Stimulated activated CD4-positive, alpha-beta T cell treated with anti-CD3 and anti-CD28 coated beads, Interleukin-1b, Interleukin-23, amount 100 ng/mL, for 1 hour (primary cell): ENCODE data around the gene CAMK2B.
"Not testable (repeated sequence)": the region's sequence is repeated elsewhere in the genome, so short reads cannot be mapped to it uniquely, and the experiment has no call there.

Experiments used
- DNase-seq, 2 donors: peaks; one replicate each; pipeline ENCODE4 v3.0.0-alpha.2; 2020; ENCODE audit warnings: low read depth in 2 of 2

Gene CAMK2B

DNA sequence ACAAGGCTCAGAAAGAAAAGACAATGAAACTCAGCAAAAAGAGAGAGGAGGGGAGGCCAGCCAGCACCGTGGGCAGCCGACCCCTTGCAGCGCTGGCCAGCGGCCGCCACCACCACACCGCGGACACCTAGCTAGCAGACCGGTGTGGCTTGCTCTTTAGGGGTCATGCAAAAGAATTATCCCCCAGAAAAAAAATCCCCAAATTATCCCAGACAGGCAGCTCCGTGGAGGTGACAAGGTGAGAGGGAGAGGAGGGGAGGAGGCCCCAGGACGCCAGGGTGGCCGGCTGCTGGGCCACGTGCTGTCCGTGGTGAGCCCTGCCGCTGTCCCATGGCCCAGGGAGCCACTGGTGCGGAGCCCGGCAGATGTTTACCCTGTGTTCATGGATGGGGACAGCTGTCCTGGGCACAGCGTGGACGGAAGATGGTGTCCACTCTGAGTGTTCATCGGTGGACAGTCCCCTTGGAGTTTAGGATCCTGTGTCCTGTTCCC is 108.1 kb downstream of the CAMK2B start:
- no peak for DNase-seq

DNA sequence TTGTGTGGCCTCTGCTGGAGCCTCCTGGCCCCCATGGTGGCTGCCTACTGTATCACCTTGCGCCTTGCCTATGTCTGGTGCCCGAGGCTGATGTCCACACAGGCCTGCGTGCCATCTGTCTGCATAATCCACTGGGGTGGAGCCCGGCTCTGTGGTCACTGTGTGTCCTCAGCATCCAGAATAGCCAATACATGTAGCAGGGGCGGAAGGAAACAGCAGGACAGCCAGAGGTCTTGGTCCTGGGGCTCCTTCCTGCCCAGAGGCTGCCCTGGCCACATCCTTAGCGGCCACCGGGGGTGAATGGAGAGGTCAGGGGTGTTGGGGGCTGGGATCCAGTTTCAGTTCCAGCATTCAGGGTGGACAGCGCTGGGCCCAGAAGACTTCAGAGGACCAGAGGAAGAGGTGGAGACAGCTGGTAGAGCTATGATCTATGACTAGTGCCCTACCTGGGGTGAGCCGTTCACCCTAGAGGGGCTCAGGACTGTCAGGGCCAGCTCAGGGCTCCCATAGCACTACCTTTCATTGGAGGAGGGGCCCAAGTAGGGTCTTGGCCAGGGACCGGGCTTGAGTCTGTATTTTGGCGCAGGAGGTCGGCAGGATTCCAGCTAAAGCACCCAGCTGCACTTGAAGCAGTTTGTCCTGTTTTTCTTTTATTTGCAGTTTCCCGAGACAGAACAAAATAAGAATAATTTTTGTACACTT is 108.7 kb downstream of the CAMK2B start:
- no peak for DNase-seq

DNA sequence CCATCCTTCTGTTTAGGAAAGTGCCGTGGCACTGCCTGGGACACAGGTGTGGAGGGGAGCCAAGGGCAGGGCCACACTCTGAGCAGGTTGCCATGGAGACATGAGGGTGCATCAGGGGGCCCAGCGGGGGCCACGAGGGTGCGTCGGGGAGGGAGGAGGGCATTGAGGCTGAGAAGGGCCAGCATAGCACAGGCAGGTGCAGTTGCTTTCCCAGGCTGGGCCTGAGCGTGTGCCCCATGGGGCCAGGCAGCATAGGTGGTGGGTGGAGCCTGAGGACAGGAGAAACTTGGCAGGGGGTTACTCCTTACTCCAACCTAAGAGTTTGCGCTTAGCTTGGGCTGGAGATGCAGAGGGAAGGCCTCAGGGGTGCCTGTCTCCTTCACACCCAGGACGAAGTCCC is 109.4 kb downstream of the CAMK2B start:
- no peak for DNase-seq

DNA sequence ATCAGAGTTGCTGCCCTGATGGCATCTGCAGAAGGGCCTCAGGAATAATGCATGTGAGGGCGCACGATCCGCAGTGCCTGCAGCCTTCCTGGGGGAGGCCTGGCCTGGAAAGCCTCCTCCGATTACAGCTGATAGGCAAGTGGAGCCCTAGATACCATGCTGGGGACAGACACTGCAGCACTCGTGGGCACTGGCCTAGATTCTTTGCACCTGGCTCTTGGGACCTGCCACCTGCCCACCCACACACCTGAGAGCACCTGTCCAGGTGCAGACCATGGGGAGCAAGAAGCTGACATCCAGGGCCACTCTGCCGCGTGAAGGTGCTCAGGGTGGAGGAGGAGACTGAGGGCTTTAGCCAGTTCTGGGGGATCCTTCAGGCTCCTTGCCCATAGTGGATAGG is 109.9 kb downstream of the CAMK2B start:
- no peak for DNase-seq

DNA sequence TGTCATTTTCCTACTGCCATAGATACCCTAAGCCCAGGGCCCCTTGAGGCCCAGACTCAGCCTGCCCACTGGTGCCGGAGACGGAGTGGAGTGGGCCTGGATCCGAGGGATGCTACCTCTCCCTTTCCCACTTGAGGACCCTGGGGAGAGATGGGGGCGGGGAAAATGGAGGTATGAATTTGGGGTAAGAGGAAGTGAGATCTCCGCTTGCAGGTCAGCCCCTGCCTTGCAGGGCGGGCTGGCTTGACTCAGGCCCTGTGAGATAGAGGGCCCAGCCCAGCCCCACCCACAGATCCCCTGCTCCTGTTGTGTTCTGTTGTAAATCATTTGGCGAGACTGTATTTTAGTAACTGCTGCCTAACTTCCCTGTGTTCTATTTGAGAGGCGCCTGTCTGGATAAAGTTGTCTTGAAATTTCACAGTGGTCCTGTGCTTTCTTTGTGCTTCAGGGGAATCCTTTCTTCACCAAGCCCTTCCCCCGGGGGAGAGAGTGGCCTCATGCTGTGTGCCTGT is 111.5 kb downstream of the CAMK2B start:
- no peak for DNase-seq

DNA sequence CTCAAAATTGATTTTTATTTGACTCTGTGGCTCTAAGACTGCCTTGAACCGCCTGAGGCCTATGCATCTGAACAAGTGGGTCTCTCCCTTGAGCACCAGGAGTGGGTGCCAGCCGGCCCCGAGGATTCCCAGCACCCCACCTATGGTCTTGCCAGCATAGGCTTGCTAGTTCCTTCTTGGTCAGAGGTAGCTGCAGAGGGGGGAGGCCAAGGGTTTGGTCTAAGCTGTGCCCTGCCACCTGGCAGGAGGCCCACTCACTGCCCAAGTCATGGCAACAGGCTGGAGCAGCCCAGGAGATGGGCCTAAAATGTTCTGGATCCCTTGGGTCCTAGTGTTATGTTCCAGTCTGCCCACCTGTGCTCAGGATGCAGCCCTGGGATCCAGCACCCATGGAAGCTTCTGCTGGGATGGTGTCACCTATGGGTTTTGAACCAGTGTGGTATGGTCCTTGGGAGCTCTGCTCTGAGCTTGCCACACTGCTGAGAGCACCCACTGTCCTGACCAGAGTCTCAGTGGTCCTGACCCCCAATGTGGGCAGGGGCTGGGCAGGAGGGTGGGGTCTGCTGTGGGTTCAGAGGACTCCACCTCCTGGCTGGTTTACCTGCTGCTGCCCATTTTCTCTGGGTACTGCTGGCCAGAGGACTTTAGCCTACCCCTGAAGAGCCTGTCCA is 112.1 kb downstream of the CAMK2B start:
- DNase-seq, result no peak

DNA sequence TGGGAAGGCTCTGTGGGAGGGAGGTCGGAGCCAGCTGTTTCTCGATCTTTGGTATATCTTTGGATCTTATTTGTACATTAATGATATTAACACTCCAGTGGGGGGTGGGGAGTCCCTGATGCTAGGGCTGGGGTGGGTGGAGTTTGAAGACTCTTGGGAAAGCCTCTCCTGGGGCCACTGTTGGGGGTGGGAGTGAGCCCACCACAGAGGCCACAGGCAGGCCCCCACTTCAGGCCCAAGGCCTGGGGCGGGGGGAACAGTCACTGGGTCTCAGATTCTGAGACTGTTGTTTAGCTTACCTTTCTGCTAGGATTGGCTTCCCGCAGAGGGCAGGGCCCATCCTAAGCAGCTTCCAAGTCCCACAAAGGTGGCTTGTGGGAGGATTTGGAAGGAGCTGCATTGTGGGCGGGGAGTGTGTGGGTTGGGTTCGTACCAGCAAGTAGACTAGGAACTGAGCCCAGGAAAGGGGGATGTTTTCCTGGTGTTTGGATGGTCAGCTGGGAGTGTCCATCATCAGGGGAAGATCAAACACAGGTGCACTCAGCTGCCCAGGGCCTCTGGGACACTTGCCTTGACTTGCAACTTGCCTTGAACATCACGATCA is 112.7 kb downstream of the CAMK2B start:
- no peak for DNase-seq

DNA sequence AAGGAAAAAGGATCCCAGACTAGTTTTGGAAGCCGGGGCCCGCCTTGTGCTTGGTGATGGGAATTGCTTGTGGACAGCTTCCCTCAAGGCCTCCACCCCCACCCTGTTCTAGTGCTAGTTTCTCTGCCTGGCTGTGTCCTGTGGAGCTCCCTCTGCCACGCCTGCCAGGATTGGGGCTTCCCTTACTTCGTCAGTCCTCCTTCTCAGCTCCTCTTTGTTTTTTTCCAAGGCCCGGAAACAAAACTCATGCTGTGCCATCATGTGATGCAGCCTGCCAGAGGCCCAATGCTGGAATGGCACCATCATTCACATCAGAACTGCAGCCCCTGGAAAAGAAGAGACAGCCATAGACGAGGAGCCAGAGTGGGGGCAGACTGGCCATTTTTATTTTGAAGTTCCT is 113.4 kb downstream of the CAMK2B start:
- no peak for DNase-seq

DNA sequence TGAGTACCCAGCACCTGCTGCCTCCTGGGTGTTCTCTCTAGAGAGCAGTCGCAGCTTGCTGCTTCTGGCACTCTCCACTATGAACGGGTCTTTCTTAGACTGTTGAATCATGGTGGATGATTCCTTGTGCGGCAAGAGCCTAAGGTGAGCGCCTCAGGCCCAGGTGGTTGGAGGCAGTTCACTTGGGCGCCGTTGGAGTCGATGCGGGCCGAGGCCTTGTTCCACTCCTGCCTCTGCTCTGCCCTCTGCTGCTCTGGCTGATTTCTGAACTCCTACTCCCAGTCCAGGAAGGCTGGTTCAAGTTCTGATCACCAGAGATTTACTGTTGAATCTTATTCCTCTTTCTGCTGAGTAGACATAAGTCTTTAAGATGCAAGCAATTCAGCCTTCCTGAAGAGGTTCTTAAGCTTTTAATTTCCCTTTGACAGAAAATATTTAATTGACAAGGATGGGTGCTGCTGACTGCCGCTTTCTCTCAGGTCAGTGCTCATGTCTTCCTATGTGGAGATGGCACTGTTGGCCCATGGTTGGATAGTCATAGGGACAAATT is 114.2 kb downstream of the CAMK2B start:
- no peak for DNase-seq

DNA sequence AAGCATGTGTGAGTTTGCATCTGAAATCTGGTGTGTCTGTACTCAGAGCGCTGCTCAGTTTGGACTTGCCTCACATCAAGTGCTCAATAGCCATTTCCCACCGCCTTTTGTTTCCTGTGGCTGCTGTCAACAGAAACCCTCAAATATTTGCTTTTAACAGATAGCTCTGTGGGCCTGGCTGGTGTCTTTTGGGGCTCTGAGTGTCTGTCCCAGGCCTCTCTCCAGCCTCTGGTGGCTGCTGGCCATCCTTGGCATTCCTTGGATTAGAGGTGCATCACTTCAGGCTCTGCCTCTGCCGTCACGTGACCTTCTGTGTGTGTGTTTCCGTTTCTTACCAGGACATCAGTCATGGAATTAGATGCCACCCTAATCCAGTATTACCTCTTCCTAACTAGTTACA is 115.3 kb downstream of the CAMK2B start:
- no peak for DNase-seq

DNA sequence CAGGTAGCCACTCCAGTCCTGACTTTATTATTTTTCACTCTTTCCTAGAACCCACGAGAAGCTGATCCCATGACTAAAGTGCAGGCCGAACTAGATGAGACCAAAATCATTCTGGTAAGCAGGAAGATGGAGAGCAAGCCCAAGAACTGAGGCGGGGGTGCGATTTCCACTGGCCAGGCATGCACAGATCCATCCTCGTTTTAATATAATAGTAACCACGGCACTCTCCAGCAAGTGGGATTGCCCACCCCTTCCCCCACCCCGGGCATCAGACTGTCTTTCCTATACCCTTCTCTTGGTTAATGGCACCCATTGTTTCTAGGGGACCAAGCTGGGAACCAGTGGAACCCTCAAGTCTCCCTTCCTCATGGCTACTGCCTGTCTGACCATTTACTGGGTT is 117.3 kb downstream of the CAMK2B start:
- DNase-seq, result no peak

DNA sequence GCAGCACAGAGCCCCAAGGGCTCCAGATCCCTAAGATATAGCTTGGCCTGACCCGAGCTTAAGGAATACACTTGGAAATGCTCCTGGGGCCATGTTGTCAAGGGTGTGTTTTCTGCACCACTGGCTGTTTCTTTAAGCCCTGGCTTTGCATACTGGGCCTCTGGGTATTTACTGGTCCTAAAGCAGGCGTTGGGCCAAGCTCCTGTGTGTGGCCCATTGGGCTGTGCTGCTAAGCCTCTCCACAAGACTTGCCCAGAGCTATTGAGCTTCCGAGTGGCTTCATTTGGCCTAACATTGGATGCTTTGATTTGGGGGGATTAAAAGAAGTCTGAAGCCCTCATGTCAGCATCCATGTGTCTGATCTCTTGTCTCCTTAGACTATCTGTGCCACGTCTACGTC is 119.4 kb downstream of the CAMK2B start:
- no peak for DNase-seq

DNA sequence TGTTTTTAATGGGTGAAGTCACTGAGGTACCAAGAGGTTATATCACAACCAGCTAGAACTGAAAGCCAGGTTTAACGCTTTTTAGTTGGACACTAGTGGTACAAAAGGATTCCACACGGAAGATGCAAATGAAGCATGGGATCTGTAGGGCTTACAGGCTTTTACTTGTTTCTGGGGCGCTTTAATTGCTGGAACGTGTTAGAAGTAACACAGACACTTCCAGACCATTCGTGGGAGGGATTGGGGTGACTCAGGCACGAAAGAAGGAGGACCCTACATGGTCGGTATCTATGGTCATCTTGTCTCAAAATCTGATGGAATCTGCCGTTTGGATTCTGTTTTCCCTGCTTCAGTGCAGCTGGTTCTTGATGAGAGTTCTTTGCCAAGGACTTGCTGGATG is 123.6 kb downstream of the CAMK2B start:
- DNase-seq, result no peak

DNA sequence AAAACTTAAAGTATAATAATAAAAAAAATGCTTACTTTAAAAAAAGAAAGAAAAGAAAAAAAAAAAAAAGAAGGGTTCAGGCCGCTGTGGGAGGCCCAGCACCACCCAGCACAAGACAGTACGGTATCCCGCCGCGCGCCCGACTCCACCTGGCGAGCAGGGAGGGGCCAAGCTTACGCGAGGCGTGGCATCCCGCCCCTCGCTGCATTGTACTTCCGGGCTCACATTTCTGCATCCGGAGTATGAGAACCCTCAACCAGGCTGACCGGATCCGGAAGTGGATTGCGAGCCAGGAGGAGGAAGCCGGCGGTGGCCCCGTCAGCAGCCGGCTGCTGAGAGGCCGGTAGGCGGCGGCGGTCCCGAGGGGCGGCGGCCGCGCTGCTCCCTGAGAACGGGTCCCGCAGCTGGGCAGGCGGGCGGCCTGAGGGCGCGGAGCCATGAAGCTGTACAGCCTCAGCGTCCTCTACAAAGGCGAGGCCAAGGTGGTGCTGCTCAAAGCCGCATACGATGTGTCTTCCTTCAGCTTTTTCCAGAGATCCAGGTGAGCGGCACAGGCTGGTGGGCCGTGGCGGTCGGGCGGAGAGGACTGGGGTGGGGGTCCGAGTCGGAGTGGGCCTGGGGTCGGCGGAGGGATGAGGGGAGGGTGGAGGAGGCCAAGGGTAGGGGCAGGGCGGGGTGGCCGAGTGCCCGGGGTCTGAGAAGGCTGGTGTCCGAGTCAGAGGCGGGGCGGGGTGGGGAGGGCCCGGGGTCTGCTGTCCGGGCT is 124.5 kb downstream of the CAMK2B start, which contains the start of gene YKT6:
YKT6 (plus strand) TSS at position 280 of the 763 bp plus-strand sequence; CDS start at position 438, 158 bp downstream.
- peak; percentile 81 to 85 for DNase-seq

DNA sequence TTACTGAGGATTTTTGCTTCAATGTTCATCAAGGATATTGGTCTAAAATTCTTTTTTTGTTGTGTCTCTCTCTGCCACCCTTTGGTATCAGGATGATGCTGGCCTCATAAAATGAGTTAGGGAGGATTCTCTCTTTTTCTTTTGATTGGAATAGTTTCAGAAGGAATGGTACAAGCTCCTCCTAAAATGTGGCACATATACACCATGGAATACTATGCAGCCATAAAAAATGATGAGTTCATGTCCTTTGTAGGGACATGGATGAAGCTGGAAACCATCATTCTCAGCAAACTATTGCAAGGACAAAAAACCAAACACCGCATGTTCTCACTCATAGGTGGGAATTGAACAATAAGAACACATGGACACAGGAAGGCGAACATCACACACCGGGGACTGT is 125.2 kb downstream of the CAMK2B start:
- DNase-seq, result not testable (repeated sequence)

DNA sequence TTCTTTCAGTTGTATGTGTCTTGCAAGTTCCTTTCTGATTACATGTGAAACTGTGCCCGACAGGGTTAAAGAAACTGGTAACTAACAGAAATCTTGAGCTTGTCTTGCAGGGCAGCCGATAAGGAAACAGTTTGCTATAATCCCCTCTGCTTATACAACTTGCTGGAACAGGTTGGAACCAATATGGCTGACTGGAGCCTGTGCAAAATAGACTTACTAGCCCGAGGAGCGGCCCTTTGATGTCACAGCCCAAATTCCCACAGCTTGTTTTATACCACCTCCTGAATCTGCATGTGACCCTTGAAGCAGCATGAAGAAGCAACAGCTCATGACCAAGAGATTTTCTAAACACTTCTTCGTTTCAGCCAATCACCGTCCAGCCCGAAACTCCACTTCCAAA is 127.9 kb downstream of the CAMK2B start:
- DNase-seq, result no peak

DNA sequence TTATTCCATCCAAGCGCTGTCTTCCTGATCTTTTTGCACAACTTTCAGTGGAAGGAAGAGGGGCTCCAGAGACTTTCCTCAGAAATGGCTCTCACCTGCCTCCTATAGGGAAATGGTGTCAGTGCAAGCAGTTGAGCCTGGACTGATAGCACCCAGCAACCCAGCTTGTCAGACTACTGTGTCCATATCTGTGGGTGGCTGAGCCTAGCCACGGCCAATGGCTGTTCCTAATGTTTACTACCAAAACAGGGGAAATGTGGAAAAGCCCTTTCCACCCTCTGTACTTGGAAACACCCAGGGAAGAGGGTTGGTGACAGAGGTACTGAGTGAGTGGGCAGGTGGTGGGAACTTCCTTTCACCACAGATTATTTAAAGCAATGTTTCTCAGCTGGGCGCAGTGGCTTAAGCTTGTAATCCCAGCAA is 128.9 kb downstream of the CAMK2B start:
- DNase-seq, result no peak

DNA sequence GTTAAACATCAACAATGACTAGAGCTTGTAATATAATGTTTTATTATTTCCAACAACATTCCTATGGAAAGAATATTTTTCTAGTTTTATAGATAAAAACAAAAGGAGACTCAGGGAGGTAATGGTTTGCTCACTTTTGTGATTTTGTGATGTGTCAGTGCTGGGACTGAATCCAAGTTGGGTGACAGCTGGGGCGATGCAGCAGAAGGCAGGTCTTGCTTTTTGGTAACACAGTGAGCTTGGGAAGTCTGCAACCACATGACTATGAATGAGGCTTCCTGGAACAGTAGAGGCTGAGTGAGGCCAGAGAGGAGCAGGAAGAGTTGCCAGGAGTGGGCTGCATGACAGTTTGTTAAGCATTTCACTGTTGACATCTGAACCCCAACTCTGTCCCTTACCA is 129.5 kb downstream of the CAMK2B start:
- no peak for DNase-seq

DNA sequence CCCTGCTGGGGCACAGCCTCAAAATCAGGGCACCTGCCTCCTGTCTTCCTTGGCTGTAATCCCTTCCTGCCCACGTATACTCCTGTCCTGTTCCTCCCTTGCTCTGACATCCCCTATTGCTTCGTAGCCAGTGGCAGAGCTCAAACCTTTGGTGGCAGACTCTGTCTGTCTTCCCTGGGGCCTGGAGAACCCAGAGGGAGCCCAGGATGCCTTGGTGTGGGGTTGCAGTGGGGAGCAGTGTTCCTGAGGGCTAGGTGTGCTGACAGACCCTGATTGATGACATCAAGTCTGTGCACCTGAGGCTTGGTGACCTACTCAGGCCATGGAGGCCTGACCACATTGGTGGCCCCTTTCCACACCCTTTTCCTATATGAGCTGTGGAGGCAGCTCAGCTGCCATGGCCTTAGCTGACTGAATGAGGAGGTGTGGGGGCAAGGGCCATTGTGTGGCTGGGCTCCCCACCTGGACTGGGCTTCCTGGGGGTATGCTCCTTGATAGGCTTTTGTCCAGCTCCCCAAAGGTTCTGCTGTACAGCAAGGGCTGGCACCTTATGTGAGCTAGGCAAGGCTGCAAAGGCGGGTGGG is 130.7 kb downstream of the CAMK2B start:
- DNase-seq, result no peak

DNA sequence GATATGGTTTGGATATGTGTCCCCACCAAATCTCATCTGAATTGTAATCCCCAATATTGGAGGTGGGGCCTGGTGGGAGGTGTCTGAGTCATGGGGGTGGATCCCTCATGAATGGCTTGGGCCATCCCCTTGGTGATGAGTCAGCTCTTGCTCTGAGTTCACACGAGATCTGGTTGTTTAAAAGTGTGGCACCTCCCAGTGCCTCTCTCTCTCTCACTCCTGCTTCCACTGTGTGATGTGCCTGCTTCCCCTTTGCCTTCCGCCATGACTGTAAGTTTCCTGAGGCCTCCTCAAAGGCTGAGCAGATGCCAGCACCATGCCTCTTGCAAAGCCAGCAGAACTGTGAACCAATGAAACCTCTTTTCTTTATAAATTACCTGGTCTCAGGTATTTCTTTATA is 131.3 kb downstream of the CAMK2B start:
- no peak for DNase-seq
